Measurements from ENCODE around the gene GPR34.
"Not testable (repeated sequence)": the region's sequence is repeated elsewhere in the genome, so short reads cannot be mapped to it uniquely, and the experiment has no call there.

The GPR34 gene

GRCh38 chrX:41688835-41689234 is at the start of gene GPR34:
Gene GPR34 (plus strand): TSS chrX:41688973. CDS start chrX:41695634, 6,661 bp downstream.
- no peak for DNase-seq

GRCh38 chrX:41646201-41646600 is 42.6 kb upstream of the GPR34 start:
- DNase-seq, result not testable (repeated sequence)

- DNase-seq, result no peak
Observed at GRCh38 chrX:41653125-41653524, 35.6 kb upstream of the GPR34 start.

- peak in 1 of 2 experiments; percentile 5 for DNase-seq
Observed at GRCh38 chrX:41655101-41655500, 33.7 kb upstream of the GPR34 start.

GRCh38 chrX:41655631-41656030 is 33.1 kb upstream of the GPR34 start:
- DNase-seq, result no peak

- DNase-seq, result no peak
Observed at GRCh38 chrX:41661366-41662095, 27.2 kb upstream of the GPR34 start.

GRCh38 chrX:41664375-41664901 is 24.3 kb upstream of the GPR34 start:
- DNase-seq, result no peak

GRCh38 chrX:41664908-41665307 is 23.9 kb upstream of the GPR34 start:
- no peak for DNase-seq

- DNase-seq, result no peak
Observed at GRCh38 chrX:41665686-41666085, 23.1 kb upstream of the GPR34 start.

- no peak for DNase-seq
Observed at GRCh38 chrX:41666251-41666650, 22.5 kb upstream of the GPR34 start.

GRCh38 chrX:41667631-41668030 is 21.1 kb upstream of the GPR34 start:
- no peak for DNase-seq

GRCh38 chrX:41670112-41670511 is 18.7 kb upstream of the GPR34 start:
- no peak for DNase-seq

- no peak for DNase-seq
Observed at GRCh38 chrX:41671082-41671481, 17.7 kb upstream of the GPR34 start.

- DNase-seq, result no peak
Observed at GRCh38 chrX:41672643-41673042, 16.1 kb upstream of the GPR34 start.

- DNase-seq, result not testable (repeated sequence)
Observed at GRCh38 chrX:41676361-41676760, 12.4 kb upstream of the GPR34 start.

GRCh38 chrX:41677183-41678060 is 11.4 kb upstream of the GPR34 start:
- no peak for DNase-seq

- DNase-seq, result no peak
Observed at GRCh38 chrX:41684138-41684537, 4.6 kb upstream of the GPR34 start.

- no peak for DNase-seq
Observed at GRCh38 chrX:41684940-41685339, 3.8 kb upstream of the GPR34 start.

- no peak for DNase-seq
Observed at GRCh38 chrX:41686788-41687187, 2.0 kb upstream of the GPR34 start.

- no peak for DNase-seq
Observed at GRCh38 chrX:41688156-41688555, 617 bp upstream of the GPR34 start.

GRCh38 chrX:41689711-41690110 is 938 bp downstream of the GPR34 start:
- DNase-seq, result no peak

GRCh38 chrX:41692162-41692749 is 3.5 kb downstream of the GPR34 start:
- DNase-seq, result no peak

GRCh38 chrX:41693024-41693423 is 4.3 kb downstream of the GPR34 start:
- DNase-seq, result no peak

Measured in cerebellar nuclear complex (tissue), 1 donor.